ENCODE results near the gene OR1L1.

GRCh38 chr9:122656378-122656777 is 5.1 kb upstream of the OR1L1 start:
- TF ChIP-seq EP300 (IDR thresholded peaks at IDR 0.05) (no peak), CTCF (IDR thresholded peaks at IDR 0.05) (no peak), POLR2A (IDR thresholded peaks at IDR 0.05) (no peak)
